Hepatocyte (in vitro differentiated cells): ENCODE measurements around the gene NCF4. TPM values are rescaled to one million over a fixed set of nuclear protein-coding genes. Genes with fewer than 3 reads are reported as not detected.

Experiments
- DNase-seq: peaks from one replicate; pipeline ENCODE4 v3.0.0-alpha.2; 2016; ENCODE audit warnings: low spot score
- H2AFZ ChIP-seq: fragments of 200-600 bp; sonication (generic); 2 replicates; pipeline ENCODE4 v1.6.0; 2016; ENCODE audit warnings: antibody characterized with exemption, mild to moderate bottlenecking
- H3K27ac ChIP-seq: fragments of 200-600 bp; sonication (generic); 2 replicates; pipeline ENCODE4 v1.5.1; 2016; ENCODE audit warnings: mild to moderate bottlenecking
- H3K27me3 ChIP-seq: fragments of 200-600 bp; sonication (generic); 2 replicates; pipeline ENCODE4 v1.6.1; 2016
- H3K36me3 ChIP-seq: fragments of 200-600 bp; sonication (generic); replicated peaks from 2 replicates; pipeline ENCODE4 v1.5.1; 2016; ENCODE audit warnings: low read depth; ENCODE audit not compliant: insufficient read depth
- H3K4me1 ChIP-seq: fragments of 200-600 bp; sonication (generic); 2 replicates; pipeline ENCODE4 v1.5.1; 2016; ENCODE audit warnings: mild to moderate bottlenecking, moderate library complexity; ENCODE audit not compliant: insufficient read depth
- H3K4me2 ChIP-seq: fragments of 200-600 bp; sonication (generic); 2 replicates; pipeline ENCODE4 v1.6.0; 2016
- H3K4me3 ChIP-seq: fragments of 200-600 bp; sonication (generic); 2 replicates; pipeline ENCODE4 v1.5.1; 2016; ENCODE audit warnings: mild to moderate bottlenecking
- H3K79me2 ChIP-seq: fragments of 200-600 bp; sonication (generic); 2 replicates; pipeline ENCODE4 v1.6.0; 2017; ENCODE audit warnings: mild to moderate bottlenecking
- H3K9me2 ChIP-seq: fragments of 200-600 bp; sonication (generic); replicated peaks from 2 replicates; pipeline ENCODE4 v1.6.0; 2017; ENCODE audit warnings: mild to moderate bottlenecking; ENCODE audit not compliant: insufficient read depth
- H3K9me3 ChIP-seq: fragments of 200-600 bp; sonication (generic); 2 replicates; pipeline ENCODE4 v1.5.1; 2016; ENCODE audit warnings: low read depth, mild to moderate bottlenecking
- H4K20me1 ChIP-seq: fragments of 200-600 bp; sonication (generic); 2 replicates; pipeline ENCODE4 v1.6.0; 2016; ENCODE audit warnings: mild to moderate bottlenecking; ENCODE audit not compliant: insufficient read depth, poor library complexity, severe bottlenecking
- CTCF ChIP-seq: fragments of 200-600 bp; sonication (generic); IDR thresholded peaks from 2 replicates; pipeline ENCODE4 v1.5.1; 2016; ENCODE audit warnings: antibody characterized with exemption, mild to moderate bottlenecking; ENCODE audit not compliant: poor library complexity
- EZH2 ChIP-seq: fragments of 200-600 bp; sonication (generic); IDR thresholded peaks from 2 replicates; pipeline ENCODE4 v1.6.1; 2016; ENCODE audit warnings: antibody characterized with exemption, mild to moderate bottlenecking, borderline replicate concordance
- EZH2phosphoT487 ChIP-seq: fragments of 200-600 bp; sonication (generic); IDR thresholded peaks from one replicate; pipeline ENCODE4 v1.6.1; 2018; ENCODE audit warnings: antibody characterized with exemption, mild to moderate bottlenecking, low read depth, moderate library complexity; ENCODE audit not compliant: unreplicated experiment, severe bottlenecking
- WGBS: methylation state at CpG from one replicate; pipeline ENCODE4 v1.1.6; 2016; ENCODE audit warnings: low lambda C conversion rate; ENCODE audit errors: missing lambda C conversion rate; 5-methylcytosine and 5-hydroxymethylcytosine counted together
- polyA plus RNA-seq: library from polyadenylated mRNA; unstranded; fragments of >200 nt; fragmentation: Nextera tagmentation; extraction: Ambion mirVana; gene quantifications from 2 replicates; pipeline ENCODE4 v1.2.1, GENCODE V29; 2016
- total RNA-seq: library from RNA; depleted of rRNA; stranded (reverse); fragments of >200 nt; gene quantifications from 2 replicates; pipeline ENCODE4 v1.2.3, GENCODE V29; 2014

Gene NCF4
- total and polyA plus RNA-seq, 2 experiments from 2014 or later, result 0.37 to 0.54 TPM

GRCh38 chr22:36887162-36887561 lies 26.4 kb downstream of the NCF4 start:
- TF ChIP-seq EZH2phosphoT487 (no peak), CTCF (no peak), EZH2 (no peak)
- H3K27me3 ChIP-seq, result peaks cover 4% of the 10 kb centered on the region
- H3K4me1 ChIP-seq, result no peaks in the 10 kb centered on the region
- no peak overlapping the region for H3K27ac ChIP-seq
- no peaks in the 10 kb centered on the region for H3K79me2 ChIP-seq
- no peaks in the 10 kb centered on the region for H3K36me3 ChIP-seq
- H3K9me2 ChIP-seq, result no peaks in the 10 kb centered on the region
- H4K20me1 ChIP-seq, result no peaks in the 10 kb centered on the region
- WGBS, result 88% methylated on average over 4 of the region's 4 CpGs
- H3K9me3 ChIP-seq, result no peaks in the 10 kb centered on the region
- DNase-seq, result no peak
- no peak overlapping the region for H3K4me2 ChIP-seq
- no peak overlapping the region for H3K4me3 ChIP-seq
- no peak overlapping the region for H2AFZ ChIP-seq

GRCh38 chr22:36891646-36892045 lies 30.8 kb downstream of the NCF4 start:
- H2AFZ ChIP-seq, result no peak overlapping the region
- WGBS, result 85% methylated on average over 1 of the region's 1 CpG
- H3K9me3 ChIP-seq, result no peaks in the 10 kb centered on the region
- H3K4me1 ChIP-seq, result no peaks in the 10 kb centered on the region
- DNase-seq, result no peak
- no peak overlapping the region for H3K4me2 ChIP-seq
- peaks cover 4% of the 10 kb centered on the region for H3K27me3 ChIP-seq
- H3K4me3 ChIP-seq, result no peak overlapping the region
- H3K36me3 ChIP-seq, result no peaks in the 10 kb centered on the region
- H4K20me1 ChIP-seq, result no peaks in the 10 kb centered on the region
- no peak for TF ChIP-seq EZH2phosphoT487
- TF ChIP-seq EZH2, result no peak
- TF ChIP-seq CTCF, result no peak
- H3K79me2 ChIP-seq, result no peaks in the 10 kb centered on the region
- no peak overlapping the region for H3K27ac ChIP-seq
- no peaks in the 10 kb centered on the region for H3K9me2 ChIP-seq

- WGBS, result 55% methylated on average over 2 of the region's 2 CpGs
- Histone ChIP-seq H3K27me3 (peaks cover 4% of the 10 kb centered on the region), H2AFZ (no peak overlapping the region), H3K9me3 (no peaks in the 10 kb centered on the region), H3K79me2 (no peaks in the 10 kb centered on the region), H3K4me1 (no peaks in the 10 kb centered on the region), H3K27ac (no peak overlapping the region), H3K4me2 (no peak overlapping the region), H4K20me1 (no peaks in the 10 kb centered on the region), H3K9me2 (no peaks in the 10 kb centered on the region), H3K4me3 (no peak overlapping the region), H3K36me3 (no peaks in the 10 kb centered on the region)
- no peak for TF ChIP-seq EZH2phosphoT487
- TF ChIP-seq CTCF, result no peak
- no peak for TF ChIP-seq EZH2
- DNase-seq, result no peak
Observed at GRCh38 chr22:36892292-36892691, 31.5 kb downstream of the NCF4 start.

GRCh38 chr22:36893262-36893661 lies 32.5 kb downstream of the NCF4 start:
- Histone ChIP-seq H2AFZ (no peak overlapping the region), H3K36me3 (no peaks in the 10 kb centered on the region), H3K27ac (no peak overlapping the region), H3K79me2 (no peaks in the 10 kb centered on the region), H3K27me3 (peaks cover 4% of the 10 kb centered on the region), H4K20me1 (no peaks in the 10 kb centered on the region), H3K4me3 (no peak overlapping the region), H3K9me2 (no peaks in the 10 kb centered on the region), H3K4me2 (no peak overlapping the region), H3K4me1 (no peaks in the 10 kb centered on the region), H3K9me3 (no peaks in the 10 kb centered on the region)
- TF ChIP-seq EZH2phosphoT487, result no peak
- no peak for TF ChIP-seq EZH2
- no peak for TF ChIP-seq CTCF
- no peak for DNase-seq
- WGBS, result 83% methylated on average over 3 of the region's 3 CpGs
